HepG2 (cell line): ENCODE measurements around the gene PDGFD. TPM values are rescaled to one million over a fixed set of nuclear protein-coding genes. Genes with fewer than 3 reads are reported as not detected.

ENCODE experiments used
- ATAC-seq: fragments of 200-7000 bp; cut with Tn5 transposase; 3 replicates; pipeline ENCODE4 v1.9.1; 2020; ENCODE audit warnings: mild to moderate bottlenecking, moderate library complexity
- BruUV-seq: library from RNA; stranded (reverse); fragments of 400-500 nt; replicated peaks from 2 replicates; lab custom pipeline; 2021; lab: Mats Ljungman, UMichigan
- CTCF ChIA-PET: fragments of 300-600 bp; formaldehyde crosslinking; extraction: SDS; loops from one replicate; lab custom pipeline; 2021; ENCODE audit warnings: low total read pairs, inconsistent platforms, low intra/inter-chr PET ratio; lab: Yijun Ruan, JAX
- POLR2A ChIA-PET: fragments of 350-600 bp; sonication (Branson Sonifier 250); formaldehyde crosslinking; loops from one replicate; lab custom pipeline; 2020; ENCODE audit warnings: antibody characterized with exemption, inconsistent platforms; lab: Yijun Ruan, JAX
- DNase-seq: peaks from one replicate; pipeline ENCODE4 v3.0.0-alpha.2; 2015; ENCODE audit warnings: low spot score
- FAIRE-seq: peaks from 3 replicates; lab custom pipeline; 2011; peaks lifted over from hg19 to GRCh38; lab: Jason Lieb, UNC
- H2AFZ ChIP-seq: one replicate; pipeline ENCODE4 v1.6.1; 2011; ENCODE audit warnings: low read length, inconsistent platforms
- H3K27ac ChIP-seq: fragments of 300-600 bp; 3 replicates; pipeline ENCODE4 v1.8.0; 2011; ENCODE audit warnings: mixed run types, mild to moderate bottlenecking, mixed read lengths, low read length, inconsistent platforms; ENCODE audit not compliant: insufficient read depth; ENCODE audit errors: extremely low read length
- H3K27me3 ChIP-seq, 2 experiments: fragments of 200-600 bp in 1 of 2; 2 replicates in 1 of 2; 3 replicates in 1 of 2; pipeline versions ENCODE4 v1.6.0 to v1.8.0; 2011; ENCODE audit warnings: low read length in 2 of 2, mild to moderate bottlenecking in 2 of 2, moderate library complexity in 2 of 2, inconsistent platforms in 1 of 2; ENCODE audit not compliant: insufficient read depth in 2 of 2, control insufficient read depth in 1 of 2
- H3K36me3 ChIP-seq, 2 experiments: fragments of 200-600 bp in 1 of 2; replicated peaks in 1 of 2; 2 replicates in 1 of 2; 3 replicates in 1 of 2; pipeline versions ENCODE4 v1.5.1 to v1.8.0; 2011; ENCODE audit warnings: low read length in 2 of 2, inconsistent platforms in 1 of 2; ENCODE audit not compliant: insufficient read depth in 2 of 2, control insufficient read depth in 1 of 2
- H3K4me1 ChIP-seq: 2 replicates; pipeline ENCODE4 v1.5.1; 2012; ENCODE audit warnings: low read length, inconsistent platforms; ENCODE audit not compliant: insufficient read depth
- H3K4me2 ChIP-seq: 2 replicates; pipeline ENCODE4 v1.6.0; 2011; ENCODE audit warnings: low read depth, low read length, inconsistent platforms
- H3K4me3 ChIP-seq, 3 experiments: fragments of 200-600 bp in 1 of 3; sonication (generic), shearing (Covaris generic) in 1 of 3; replicated peaks in 1 of 3; 2 replicates each; pipeline ENCODE4 v1.5.1; 2011 to 2016; ENCODE audit warnings: low read length in 3 of 3, inconsistent platforms in 2 of 3, low read depth in 2 of 3, mild to moderate bottlenecking in 2 of 3, control low read depth in 1 of 3, mixed read lengths in 1 of 3; ENCODE audit not compliant: insufficient read depth in 1 of 3
- H3K79me2 ChIP-seq: one replicate; pipeline ENCODE4 v1.6.1; 2011; ENCODE audit warnings: low read length, inconsistent platforms; ENCODE audit not compliant: insufficient read depth
- H3K9ac ChIP-seq: 2 replicates; pipeline ENCODE4 v1.6.0; 2011; ENCODE audit warnings: mild to moderate bottlenecking, low read depth, low read length, inconsistent platforms; ENCODE audit not compliant: insufficient read depth
- H3K9me3 ChIP-seq: 2 replicates; pipeline ENCODE4 v1.5.1; 2012; ENCODE audit warnings: mild to moderate bottlenecking, low read length
- H4K20me1 ChIP-seq: 2 replicates; pipeline ENCODE4 v1.6.0; 2011; ENCODE audit warnings: inconsistent platforms, mild to moderate bottlenecking, low read length, moderate library complexity; ENCODE audit not compliant: insufficient read depth
- GABPB1 ChIP-seq: IDR thresholded peaks from 2 replicates; pipeline ENCODE4 v1.6.1; 2016; ENCODE audit warnings: mild to moderate bottlenecking, missing genetic modification reagents, moderate library complexity, missing compliant biosample characterization
- GLI4 ChIP-seq: sonication (generic); formaldehyde crosslinking; IDR thresholded peaks from 2 replicates; pipeline ENCODE4 v1.5.1; 2020; ENCODE audit warnings: missing genetic modification reagents, mild to moderate bottlenecking, moderate library complexity, borderline replicate concordance
- GPBP1L1 ChIP-seq: sonication (generic); formaldehyde crosslinking; IDR thresholded peaks from 2 replicates; pipeline ENCODE4 v1.5.0; 2020; ENCODE audit warnings: mild to moderate bottlenecking, missing genetic modification reagents
- GPN1 ChIP-seq: sonication (generic); formaldehyde crosslinking; IDR thresholded peaks from 2 replicates; pipeline ENCODE4 v1.5.1; 2020; ENCODE audit warnings: missing genetic modification reagents, borderline replicate concordance
- HES4 ChIP-seq: sonication (generic); formaldehyde crosslinking; IDR thresholded peaks from 2 replicates; pipeline ENCODE4 v1.9.0; 2021; ENCODE audit warnings: mild to moderate bottlenecking, missing genetic modification reagents, borderline replicate concordance
- JUNB ChIP-seq: sonication (generic); formaldehyde crosslinking; IDR thresholded peaks from 2 replicates; pipeline ENCODE4 v1.8.0; 2022; ENCODE audit warnings: missing genetic modification reagents, mild to moderate bottlenecking, borderline replicate concordance
- MEIS1 ChIP-seq: sonication (generic); formaldehyde crosslinking; IDR thresholded peaks from 2 replicates; pipeline ENCODE4 v1.9.0; 2021; ENCODE audit warnings: mild to moderate bottlenecking, missing genetic modification reagents, moderate library complexity, borderline replicate concordance
- TGIF2 ChIP-seq: IDR thresholded peaks from 2 replicates; pipeline ENCODE4 v1.6.1; 2016; ENCODE audit warnings: control low read depth, missing compliant biosample characterization
- ZNF350 ChIP-seq: sonication (generic); formaldehyde crosslinking; IDR thresholded peaks from 2 replicates; pipeline ENCODE4 v1.4.0; 2020; ENCODE audit warnings: mild to moderate bottlenecking, low read depth, missing genetic modification reagents, borderline replicate concordance
- ZNF570 ChIP-seq: sonication (generic); formaldehyde crosslinking; IDR thresholded peaks from 2 replicates; pipeline ENCODE4 v1.4.0; 2020; ENCODE audit warnings: mild to moderate bottlenecking, missing genetic modification reagents, borderline replicate concordance
- ZNF75D ChIP-seq: sonication (generic); formaldehyde crosslinking; IDR thresholded peaks from 2 replicates; pipeline ENCODE4 v1.8.1; 2023; ENCODE audit warnings: missing genetic modification reagents, mild to moderate bottlenecking, borderline replicate concordance
- WGBS: methylation state at CpG from one replicate; pipeline ENCODE4 v1.1.6; 2017; ENCODE audit warnings: low lambda C conversion rate; 5-methylcytosine and 5-hydroxymethylcytosine counted together
- in situ Hi-C: cut with HindIII; loops from 2 replicates; pipeline ENCODE4 v1.10.0; 2017; ENCODE audit warnings: low pct_unique_long_range_greater_than_20kb; ENCODE audit not compliant: extremely low pct_ligation_motif_present
- intact Hi-C: fragments of 100-400 bp; cut with micrococcal nuclease; formaldehyde crosslinking; loops from one replicate; pipeline ENCODE4 v1.10.0; 2022; ENCODE audit not compliant: unreplicated experiment
- polyA plus RNA-seq, 8 experiments: library from polyadenylated mRNA; depleted of rRNA in 3 of 8; stranded (reverse) in 7 of 8; unstranded in 1 of 8; fragments of >200 nt; fragmentation: Illumina TruSeq in 4 of 8; extraction: Trizol in 4 of 8; gene quantifications; 2 replicates each; pipeline versions ENCODE4 v1.2.1 to v1.2.3, GENCODE V29; 2011 to 2016; ENCODE audit warnings: low read depth in 4 of 8, missing spikeins in 1 of 8, mixed read lengths in 1 of 8; ENCODE audit not compliant: insufficient read depth in 1 of 8
- total RNA-seq, 5 experiments: library from RNA; depleted of rRNA; stranded (reverse); fragments of >200 nt; fragmentation: Illumina TruSeq; extraction: Trizol; gene quantifications; 2 replicates each; pipeline ENCODE4 v1.2.3, GENCODE V29; 2016; ENCODE audit warnings: low read depth in 1 of 5
- TF ChIP-seq, protein P1 (sequence below): sonication (generic); formaldehyde crosslinking; IDR thresholded peaks from 2 replicates; pipeline ENCODE4 v1.5.0; 2020; ENCODE audit warnings: mild to moderate bottlenecking, low read depth, missing genetic modification reagents, borderline replicate concordance

Gene PDGFD
- total and polyA plus RNA-seq, 2 of the 13 experiments (the other 11 are each of a cell fraction or from before 2014, with no cell fraction given): 0.09 to 0.29 TPM

DNA sequence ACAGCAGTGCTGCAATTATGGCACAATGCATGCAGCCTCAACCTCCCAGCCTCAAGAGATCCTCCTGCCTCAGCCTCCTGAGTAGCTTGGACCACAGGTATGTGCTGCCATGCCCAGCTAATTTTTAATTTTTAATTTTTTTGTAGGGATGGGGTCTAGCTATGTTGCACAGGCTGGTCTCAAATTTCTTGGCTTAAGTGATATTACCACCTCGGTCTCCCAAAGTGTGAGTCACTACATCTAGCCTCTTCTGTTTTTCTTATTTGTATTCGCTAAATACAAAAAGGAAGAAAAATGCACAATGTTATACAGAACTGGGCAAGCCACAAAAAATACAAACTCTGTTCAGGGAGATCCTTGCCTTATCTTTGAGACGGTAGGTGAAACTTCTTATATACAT is 65.4 kb downstream of the PDGFD start:
- Histone ChIP-seq H3K9ac (no peak overlapping the region), H3K4me3 (no peak overlapping the region), H3K27ac (no peak overlapping the region), H3K27me3 (no peaks in the 10 kb centered on the region), H3K4me2 (no peak overlapping the region), H3K4me1 (no peaks in the 10 kb centered on the region), H3K36me3 (no peaks in the 10 kb centered on the region), H3K79me2 (no peaks in the 10 kb centered on the region), H3K9me3 (no peaks in the 10 kb centered on the region), H4K20me1 (no peaks in the 10 kb centered on the region), H2AFZ (no peak overlapping the region)
- DNase-seq (no peak), FAIRE-seq (no peak), ATAC-seq (no peak)
- no TSS peak for BruUV-seq
- intact Hi-C loops: no loop called here
- 0% methylated on average over 3 of the region's 3 CpGs for WGBS
- no peak for TF ChIP-seq GPBP1L1
- no peak for TF ChIP-seq TGIF2 (CRISPR knock-in tag)
- TF ChIP-seq, protein P1, sequence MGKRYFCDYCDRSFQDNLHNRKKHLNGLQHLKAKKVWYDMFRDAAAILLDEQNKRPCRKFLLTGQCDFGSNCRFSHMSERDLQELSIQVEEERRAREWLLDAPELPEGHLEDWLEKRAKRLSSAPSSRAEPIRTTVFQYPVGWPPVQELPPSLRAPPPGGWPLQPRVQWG (CRISPR knock-in tag): no peak
- no peak for TF ChIP-seq JUNB
- TF ChIP-seq HES4: no peak
- no peak for TF ChIP-seq GABPB1
- no peak for TF ChIP-seq ZNF350
- no peak for TF ChIP-seq MEIS1
- no peak for TF ChIP-seq GPN1 (CRISPR knock-in tag)
- no peak for TF ChIP-seq ZNF75D (CRISPR knock-in tag)
- no peak for TF ChIP-seq GLI4
- no peak for TF ChIP-seq ZNF570
- POLR2A ChIA-PET: no interaction called here
- CTCF ChIA-PET: no interaction called here
- in situ Hi-C loops: no loop called here
